HG02642 (cell line): ENCODE data around the gene RTRAF.

Experiments used
- ATAC-seq: cut with Tn5 transposase; IDR thresholded peaks from one replicate; pipeline ENCODE4 v1.9.1; 2021; ENCODE audit warnings: mild to moderate bottlenecking; ENCODE audit not compliant: unreplicated experiment, poor library complexity

Gene RTRAF

DNA sequence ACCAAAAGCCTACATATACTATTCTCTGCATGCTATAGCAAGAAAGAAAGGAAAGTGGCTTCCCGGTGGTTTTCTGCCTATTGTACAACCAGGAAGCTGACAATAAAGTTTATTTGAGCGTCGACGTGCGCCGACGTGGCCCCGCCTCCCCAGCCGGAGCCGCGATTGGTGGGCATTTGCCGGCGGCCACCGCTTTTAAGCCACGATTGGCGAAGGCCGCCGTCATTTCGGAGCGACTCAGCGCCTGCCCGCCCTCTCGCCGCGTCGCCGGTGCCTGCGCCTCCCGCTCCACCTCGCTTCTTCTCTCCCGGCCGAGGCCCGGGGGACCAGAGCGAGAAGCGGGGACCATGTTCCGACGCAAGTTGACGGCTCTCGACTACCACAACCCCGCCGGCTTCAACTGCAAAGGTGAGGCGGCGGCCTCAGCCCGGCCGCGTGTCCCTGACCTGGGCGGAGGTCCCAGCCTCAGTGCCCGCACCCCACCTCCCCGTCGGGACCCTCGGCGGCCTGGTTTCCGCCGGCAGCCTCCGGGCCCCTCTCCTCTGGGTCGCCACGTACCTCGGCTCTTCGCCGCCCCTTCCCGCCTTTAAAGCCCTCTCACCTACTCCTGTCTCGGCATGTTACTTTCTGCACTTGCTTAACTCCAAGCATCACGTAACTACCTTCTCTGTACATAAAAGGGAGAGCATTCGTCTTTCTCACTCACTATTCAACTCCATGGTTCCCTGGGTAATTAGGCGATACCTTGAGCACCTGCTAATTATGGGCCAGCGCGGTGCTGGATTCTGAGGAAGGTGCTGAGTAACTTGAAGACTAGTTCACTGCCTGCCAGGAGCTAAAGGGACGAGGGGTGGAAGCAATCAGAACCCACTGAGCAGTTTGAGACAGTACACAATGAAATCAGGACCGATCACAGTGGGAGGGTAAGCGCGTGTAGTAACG is at the start of gene RTRAF:
TSS of gene RTRAF (plus strand) at position 254 of the 942 bp plus-strand sequence. CDS start at position 348, 94 bp downstream.
- peak; percentile 97 for ATAC-seq

DNA sequence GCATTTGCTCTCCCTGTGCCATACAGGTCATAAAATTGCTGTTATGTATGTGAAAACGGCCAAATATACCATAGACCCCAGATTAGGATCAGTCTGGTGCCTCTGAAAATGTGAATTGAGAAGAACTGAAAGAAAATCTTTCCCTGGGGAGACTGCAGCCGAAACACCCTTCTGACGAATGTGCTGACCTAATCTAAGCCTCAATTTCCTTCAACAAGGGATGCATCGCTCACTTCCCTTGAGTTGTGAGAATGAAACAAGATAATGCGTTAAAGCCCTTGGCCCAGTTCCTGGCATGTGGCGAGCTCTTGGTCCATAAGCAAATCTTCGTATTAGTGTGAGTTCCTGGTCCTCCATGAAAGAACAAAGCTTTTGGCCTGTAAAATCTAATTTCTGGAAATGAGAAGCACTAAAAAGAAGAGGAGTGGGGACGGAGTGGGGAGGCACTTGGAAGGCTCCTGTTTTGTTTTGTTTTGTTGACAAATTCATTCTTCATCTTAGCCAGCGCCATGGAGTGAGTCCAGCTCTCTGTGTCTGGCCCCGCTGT is 49.5 kb upstream of the RTRAF start:
- peak; percentile 48 for ATAC-seq

DNA sequence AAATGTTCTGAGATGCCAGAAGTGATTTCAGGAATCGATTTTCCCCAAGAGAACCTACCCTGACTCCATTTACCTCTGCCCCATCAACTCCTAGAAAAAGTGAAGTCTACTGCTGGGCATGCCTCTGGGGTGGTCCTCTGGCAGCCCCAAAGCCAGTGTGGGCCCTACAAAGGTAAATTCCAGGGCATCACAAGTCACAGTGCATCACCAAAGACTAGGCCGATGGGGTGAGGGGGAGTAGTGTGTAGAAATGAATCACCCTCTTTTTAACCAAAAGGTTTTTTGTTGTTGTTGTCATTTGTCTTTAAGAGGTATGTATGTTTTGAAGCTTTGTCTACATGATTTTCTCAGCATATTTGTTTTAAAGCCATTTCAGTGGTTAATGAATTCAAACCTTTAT is 46.4 kb upstream of the RTRAF start:
- no peak for ATAC-seq

DNA sequence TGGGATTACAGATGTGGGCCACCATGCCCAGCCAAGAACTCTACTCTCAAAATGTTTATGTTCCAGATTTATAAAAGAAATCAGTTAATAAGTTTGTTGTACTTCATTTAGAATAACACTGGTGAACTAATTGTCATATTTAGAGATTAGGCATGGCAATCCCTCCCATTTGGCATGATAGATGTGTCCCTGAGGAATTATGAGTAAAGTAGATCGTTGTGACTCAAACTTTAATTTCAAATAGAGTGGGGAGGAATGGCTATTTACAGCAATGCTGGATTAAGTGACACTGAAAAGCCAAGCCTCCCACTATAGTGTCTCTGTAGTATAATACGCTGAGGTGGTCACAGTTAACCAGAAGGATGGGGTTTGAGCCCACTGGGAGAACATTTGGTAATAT is 39.3 kb upstream of the RTRAF start:
- ATAC-seq = no peak

DNA sequence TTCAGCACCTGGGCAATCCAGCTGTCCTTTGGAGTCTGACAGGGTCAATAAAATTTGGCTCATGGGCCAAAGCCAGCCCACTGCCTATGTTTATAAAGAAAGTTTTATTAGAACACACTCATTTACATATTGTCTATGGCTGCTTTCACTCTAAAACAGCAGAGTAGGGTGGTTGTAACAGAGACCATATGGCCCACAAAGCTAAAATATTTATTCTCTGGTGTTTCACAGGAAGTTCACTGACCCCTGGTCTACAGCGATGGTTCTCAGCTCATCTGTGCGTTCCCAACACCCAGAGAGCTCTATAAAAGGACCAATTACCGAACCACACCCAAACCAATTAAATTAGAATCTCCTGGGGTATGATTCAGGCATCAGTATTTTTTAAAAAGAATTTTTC is 37.7 kb upstream of the RTRAF start:
- ATAC-seq = no peak

DNA sequence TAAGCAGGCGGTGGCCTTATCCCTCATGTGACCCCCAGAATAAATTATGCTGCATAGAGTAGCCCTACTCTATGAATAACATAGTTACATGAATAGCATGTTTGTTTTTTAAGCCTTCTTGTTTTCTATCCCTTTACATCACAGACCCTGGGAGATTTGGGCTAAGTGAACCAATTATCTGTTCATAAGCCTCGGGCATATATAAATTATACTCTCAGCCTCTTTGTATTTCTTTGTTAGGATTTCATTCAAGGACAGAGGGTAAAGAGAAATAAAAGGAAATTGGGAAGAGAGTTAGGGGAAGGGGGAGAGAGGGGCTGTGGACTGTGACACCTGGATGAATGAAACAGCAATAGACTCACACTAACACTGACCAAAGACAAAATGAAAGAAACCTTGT is 35.3 kb upstream of the RTRAF start:
- no peak for ATAC-seq

DNA sequence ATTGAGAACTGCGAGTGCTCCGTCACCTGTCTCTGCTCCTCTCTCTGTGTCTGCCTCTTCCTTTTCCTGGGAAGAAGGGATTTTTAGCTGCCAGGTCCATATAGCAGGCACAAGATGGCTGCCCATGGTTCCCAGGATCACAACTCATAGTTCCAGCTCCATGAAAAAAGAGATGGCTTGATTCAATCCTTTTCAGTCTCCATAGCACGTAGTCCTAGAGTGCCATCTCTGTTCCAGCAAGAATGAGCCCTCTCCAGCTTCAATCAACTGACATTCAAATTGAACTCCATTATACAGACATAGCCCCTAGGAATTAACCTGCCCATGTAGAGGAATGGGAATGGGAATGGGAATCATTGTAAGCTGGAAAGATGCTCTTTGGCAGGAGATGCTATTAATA is 34.7 kb upstream of the RTRAF start:
- ATAC-seq = no peak

DNA sequence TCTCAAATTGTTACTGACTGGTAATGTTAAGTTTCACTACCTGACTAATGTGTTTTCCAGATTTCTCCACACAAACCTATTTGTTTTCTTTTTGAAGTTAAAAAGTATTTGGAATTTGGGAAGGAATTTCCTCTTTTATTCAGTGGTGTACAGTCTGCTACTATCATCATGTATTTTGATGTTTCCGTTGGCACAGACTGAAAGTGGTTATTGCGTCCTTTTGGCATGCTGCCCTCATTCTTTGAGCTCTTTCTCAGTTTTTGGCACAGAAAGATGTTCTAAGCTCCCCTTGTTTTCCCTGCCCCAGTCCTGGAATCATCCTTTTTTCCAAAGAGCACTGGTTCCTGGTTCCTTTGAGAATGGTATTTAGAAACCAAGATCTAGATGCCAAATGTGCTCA is 31.4 kb upstream of the RTRAF start:
- ATAC-seq = no peak

DNA sequence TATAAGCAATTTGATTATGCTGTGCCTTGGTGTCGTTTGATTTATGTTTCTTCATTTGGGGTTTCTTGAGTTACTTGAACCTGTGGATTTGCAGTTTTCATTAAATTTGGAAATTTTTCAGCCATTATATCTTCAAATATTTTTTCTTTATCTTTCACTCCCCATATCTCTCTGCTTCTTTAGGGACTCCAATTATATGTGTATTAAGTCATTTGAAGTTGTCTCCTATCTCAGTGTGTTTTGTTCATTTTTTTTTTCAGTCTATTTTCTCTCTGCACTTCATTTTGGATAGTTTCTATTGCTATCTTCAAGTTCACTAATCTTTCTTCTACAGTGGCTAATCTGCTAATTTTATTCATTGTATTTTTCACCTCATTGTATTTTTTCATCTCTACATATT is 29.4 kb upstream of the RTRAF start:
- no peak for ATAC-seq

DNA sequence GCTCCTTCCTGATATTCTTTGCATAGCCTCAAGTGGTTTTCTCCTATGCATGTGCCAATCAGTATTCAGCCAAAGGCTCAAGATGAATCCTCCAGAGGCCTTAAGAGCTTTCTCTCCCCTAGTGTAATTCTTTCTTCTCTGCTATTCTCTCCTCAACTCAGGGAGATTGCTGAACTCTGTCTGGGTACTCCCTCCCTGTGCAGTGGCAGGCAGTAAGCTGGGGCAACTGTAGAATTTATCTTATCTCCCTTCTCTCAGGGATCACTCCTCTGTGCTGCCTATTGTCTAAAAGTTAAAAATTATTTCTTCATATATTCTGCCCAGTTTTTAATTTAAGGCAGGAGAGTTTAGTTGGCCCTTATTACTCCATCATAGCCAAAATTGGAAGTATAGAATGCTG is 28.5 kb upstream of the RTRAF start:
- ATAC-seq = no peak

DNA sequence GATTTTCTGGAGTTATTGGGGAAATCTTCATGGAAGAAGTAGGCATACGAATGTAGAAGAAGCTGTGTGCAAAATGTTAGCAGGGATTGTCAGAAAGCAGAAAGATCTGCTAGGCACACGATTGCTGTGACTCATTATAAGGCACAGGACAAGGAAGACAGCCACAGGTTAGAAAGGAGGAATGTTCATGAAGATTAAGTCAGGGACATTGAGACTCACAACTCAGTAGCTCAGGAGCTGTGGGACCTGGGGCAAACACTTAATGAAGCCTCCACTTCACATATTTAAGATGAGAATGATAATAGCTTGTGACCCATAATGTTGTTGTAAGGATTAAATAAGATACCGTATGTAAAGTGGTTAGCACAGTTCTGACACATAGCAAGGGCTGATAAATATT is 26.6 kb upstream of the RTRAF start:
- no peak for ATAC-seq

DNA sequence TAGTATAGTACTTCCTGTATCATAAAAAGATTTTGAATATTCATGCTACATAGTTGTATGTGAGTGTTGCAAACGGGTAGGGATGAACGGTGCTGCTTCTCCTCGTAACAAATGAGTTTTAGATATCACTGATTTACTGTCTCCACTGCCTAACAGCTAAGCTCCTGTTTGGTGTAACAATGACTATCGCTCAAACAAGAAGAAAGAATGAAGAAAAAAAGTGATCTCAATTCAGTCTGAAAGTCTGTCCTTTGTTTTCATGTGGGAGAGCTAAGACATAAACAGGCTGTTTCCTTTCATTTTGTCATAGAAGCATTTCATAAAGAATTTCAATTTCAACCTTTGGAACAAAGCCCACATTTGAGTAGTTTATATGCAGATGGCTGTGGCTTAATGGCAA is 26.1 kb upstream of the RTRAF start:
- no peak for ATAC-seq

DNA sequence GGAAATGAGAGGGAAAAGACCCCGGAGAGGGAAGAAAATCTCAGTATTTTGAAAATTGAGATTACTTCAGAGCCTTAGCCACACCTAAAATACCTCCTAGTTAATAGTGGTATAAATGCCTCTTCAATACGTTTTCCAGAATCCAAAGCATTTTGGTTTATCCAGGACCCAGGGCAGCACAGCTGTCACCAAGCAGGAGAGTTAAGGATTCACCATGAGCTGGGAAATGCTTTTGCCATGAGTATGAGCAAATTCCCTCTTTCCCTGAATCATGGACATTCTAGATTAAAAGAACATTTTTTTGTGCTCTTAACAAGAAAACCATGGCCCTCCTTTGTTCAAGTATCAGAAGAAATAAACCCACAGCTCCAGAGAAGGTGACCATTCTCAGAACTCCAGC is 21.8 kb upstream of the RTRAF start:
- ATAC-seq = no peak

DNA sequence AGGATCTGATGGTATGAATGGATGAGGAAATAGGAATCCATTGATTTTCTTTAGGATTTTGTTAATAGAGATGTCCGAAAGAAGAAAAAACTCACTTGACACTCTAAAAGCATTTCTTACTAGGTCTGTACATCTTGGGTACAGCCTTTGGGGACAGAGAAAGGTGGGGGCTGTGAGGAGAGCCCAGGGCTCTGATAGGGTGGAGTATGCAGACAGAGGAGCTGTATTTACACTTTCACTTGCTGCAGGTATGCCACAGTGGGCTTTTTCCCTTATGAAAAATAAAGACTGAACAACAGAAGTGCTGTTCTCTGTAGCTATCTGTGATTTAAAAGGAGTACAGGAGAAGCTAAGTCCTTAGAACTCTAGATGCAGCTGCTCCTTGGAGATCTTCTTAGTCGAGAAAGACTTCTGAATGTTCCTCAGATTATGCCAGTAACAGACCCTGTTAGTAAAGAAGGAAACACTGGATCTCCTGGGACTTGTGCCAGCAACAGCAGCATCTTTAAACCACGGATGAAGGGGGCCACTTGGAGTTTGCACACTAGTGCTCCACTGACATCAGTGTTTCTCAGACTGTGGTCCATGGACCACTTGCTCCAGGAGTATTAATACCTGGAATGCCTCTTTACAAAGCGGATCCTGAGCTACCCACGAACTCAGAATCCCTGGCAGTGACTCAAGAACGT is 19.4 kb upstream of the RTRAF start:
- ATAC-seq = no peak

DNA sequence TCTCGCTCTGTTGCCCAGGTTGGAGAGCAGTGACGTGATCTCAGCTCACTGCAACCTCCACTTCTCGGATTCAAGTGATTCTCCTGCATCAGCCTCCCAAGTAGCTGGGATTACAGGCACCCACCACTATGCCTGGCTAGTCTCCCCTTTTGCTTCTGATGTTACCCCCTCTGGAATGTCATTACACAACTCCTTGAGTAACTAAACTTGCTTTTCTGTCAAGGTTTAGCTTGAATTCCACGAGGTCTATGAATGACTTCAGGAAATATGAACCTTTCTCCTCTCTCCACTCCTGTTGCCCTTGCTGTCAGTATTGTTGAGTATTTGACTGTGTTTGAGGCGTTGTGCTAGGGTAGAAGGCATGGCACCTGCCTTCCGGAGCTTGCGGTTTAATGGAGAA is 16.8 kb upstream of the RTRAF start:
- ATAC-seq = no peak

DNA sequence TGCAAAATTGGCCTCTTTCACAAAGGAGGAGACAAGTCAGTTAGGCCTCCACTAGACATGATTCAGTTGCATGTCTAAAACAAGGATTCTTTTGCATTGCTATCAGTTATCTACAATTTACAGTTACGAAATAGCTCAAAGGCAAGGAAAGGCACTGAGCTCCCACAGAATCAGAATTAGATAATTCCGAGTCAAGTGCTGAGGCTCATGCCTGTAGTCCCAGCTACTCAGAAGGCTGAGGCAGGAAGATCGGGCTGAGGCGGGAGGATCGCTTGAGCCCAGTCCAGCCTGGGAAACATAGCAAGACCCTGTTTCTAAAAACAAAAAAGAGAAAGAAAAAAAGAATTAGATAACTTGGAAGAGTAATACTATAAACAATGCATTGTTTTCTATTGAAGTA is 12.3 kb upstream of the RTRAF start:
- ATAC-seq = no peak

DNA sequence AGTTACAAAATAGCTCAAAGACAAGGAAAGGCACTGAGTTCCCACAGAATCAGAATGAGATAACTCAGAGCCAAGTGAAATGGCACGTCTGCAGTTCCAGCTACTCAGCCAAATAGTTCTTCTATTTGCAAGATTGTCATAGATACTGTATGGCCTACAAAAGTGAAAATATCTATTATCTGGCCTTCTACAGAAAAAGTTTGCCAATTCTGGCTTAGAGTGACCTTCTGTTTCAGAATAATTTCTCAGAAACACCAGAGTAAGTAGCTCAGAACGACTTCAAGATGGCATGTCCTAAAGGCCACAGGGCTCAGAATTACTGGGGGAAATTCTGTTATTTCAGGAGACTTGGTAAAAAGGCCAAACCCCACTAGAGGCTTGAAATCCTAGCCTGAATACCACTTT is 10.7 kb upstream of the RTRAF start:
- ATAC-seq = no peak

DNA sequence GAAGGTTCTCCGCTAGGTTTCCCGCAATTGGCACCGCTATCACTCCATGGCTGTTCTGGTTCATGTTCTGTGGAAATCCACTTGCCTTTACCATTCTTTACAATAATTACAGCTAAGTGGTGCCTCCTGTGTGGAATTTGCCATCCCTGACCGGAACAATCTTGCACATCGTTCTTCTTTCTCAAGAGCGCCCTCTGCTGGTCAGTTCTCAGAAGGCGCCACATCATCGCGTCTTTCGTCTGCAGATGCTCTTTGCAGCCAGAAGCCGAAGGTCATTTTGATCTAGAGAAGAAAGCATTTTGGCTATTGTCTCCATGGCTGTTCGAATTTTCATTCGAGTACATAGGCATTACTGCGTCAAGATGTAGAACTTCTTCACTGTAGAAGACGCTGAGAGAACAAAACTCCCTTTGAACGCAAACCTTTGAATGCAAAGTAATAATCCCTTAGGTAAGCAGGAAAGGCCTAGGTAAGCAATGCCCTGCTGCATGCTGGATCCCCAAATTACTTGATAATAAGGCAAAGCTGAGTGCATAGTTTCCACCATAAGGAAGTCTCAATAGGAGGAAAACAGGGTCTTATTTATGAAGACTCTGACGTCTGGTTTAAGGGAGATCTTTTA is 10.1 kb upstream of the RTRAF start:
- peak; percentile 60 for ATAC-seq

DNA sequence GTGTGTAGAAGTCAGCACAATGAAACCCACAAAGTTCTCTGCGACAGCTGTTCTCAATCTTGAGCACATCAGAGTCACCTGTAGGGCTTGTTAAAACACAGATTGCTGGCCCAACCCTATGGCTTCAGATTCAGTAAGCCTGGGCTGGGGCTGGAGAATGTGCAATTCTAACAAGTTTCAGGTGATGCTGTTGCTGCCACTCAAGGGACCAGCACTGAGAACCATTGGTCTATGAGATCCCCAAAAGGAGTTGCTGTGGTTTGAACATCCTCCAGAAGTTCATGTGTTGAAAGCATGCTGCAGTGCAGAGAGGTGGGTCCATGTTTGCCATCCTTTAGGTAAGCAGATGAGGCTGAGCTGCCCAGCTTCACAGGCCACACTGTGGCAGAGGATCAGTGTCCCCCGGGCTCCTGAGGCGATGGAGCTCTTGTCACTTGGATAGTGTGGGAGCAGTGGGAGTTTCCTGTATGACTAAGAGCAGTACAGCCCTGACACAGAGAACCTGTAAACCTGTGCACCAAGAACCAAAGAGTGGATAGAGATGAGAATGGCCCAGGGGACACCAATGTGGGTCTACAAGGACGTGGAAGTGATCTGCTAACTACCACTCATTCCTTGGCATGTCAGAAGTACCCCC is 8.0 kb upstream of the RTRAF start:
- ATAC-seq = peak; percentile 58

DNA sequence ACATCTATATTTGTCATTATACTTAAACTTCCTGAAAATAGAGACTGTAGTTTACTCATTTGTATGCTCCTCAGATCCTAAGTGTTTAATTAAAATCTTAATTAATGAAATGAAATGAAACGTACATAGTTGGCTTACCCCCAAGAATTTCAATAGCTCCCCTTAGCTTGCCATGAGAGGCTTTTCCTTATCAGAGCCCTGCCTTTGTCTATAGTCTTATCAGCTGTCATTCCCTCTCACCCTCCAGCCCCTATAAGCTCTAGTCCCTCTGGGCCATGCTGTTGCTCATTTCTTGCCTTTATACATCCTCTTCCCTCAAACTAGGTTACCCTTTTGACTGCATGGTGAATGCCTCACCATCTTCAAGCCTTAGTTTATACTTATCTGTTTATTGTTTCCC is 1.1 kb upstream of the RTRAF start:
- ATAC-seq = no peak

DNA sequence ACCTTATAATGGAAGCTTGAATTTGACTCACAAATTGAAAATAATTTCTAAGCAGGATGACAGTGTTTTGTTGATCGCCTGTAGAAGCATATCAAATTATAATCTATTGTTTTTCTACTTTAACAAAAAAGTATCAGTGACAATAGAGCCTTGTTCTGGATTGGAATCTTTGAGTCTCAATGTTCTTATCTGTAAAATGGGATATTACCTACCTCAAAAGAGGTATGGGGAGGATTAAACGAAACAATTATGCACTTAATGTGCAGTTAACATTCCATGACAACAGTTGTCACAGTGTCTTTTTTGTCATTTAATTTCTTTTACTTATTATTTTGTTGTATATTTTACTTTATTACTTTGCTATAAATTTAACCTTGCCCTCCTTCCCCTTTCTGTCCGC is 1.1 kb downstream of the RTRAF start:
- ATAC-seq = no peak
